ENCODE measurements around the gene R3HDM2.

Gene R3HDM2

DNA sequence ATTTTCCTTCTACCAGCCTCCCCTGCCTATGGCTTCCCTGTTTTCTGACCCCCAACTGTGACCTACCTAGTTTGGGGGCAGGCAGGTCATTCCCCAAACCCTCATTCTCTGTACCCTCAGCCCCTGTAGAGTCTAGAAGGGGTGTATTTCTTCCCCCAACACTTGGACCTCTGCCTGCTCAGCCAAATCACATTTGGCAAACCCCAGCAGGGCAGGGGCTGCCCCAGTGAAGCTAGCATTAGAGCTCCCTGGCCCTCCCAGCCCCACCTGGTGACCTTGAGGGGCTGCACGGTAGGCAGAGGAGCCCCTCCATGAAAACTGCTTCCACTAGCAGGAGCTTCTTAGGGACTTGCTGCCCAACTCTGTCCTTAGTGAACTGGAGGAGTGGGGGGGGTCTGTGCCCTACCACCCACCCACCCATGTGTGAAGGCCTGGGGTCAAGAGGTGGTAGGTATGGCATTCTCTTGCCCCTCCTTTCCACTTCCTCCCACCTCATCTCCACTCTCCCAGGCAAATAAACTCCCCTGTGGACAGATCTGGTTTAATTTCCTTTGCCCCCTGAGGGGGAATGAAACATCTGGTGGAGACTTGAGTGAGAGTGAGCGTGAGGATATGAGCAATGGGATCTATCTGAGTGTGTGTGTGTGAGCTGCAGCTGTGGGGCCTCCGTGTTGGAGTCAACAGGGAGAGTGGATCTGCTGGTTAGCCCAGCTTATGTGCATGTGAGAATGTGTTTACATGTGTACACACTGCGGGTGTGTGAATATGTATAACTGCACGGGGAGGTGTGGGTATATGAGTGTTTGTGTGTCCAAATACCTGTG is 212.6 kb downstream of the R3HDM2 start:
- H3K4me3 ChIP-seq (ENCODE audit: low read depth, low read length) = no peak overlapping the region
- DNase-seq (ENCODE audit: low read depth) = no peak
- TF ChIP-seq MYC (IDR thresholded peaks at IDR 0.05; ENCODE audit: low read depth, low read length) = no peak
- TF ChIP-seq POLR2A (IDR thresholded peaks at IDR 0.05; ENCODE audit: extremely low read depth, insufficient read length) = no peak
- TF ChIP-seq, protein P1, sequence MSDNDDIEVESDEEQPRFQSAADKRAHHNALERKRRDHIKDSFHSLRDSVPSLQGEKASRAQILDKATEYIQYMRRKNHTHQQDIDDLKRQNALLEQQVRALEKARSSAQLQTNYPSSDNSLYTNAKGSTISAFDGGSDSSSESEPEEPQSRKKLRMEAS (IDR thresholded peaks at IDR 0.05; ENCODE audit: low read depth, low read length) = no peak
- TF ChIP-seq, protein P2, sequence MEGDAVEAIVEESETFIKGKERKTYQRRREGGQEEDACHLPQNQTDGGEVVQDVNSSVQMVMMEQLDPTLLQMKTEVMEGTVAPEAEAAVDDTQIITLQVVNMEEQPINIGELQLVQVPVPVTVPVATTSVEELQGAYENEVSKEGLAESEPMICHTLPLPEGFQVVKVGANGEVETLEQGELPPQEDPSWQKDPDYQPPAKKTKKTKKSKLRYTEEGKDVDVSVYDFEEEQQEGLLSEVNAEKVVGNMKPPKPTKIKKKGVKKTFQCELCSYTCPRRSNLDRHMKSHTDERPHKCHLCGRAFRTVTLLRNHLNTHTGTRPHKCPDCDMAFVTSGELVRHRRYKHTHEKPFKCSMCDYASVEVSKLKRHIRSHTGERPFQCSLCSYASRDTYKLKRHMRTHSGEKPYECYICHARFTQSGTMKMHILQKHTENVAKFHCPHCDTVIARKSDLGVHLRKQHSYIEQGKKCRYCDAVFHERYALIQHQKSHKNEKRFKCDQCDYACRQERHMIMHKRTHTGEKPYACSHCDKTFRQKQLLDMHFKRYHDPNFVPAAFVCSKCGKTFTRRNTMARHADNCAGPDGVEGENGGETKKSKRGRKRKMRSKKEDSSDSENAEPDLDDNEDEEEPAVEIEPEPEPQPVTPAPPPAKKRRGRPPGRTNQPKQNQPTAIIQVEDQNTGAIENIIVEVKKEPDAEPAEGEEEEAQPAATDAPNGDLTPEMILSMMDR (IDR thresholded peaks at IDR 0.05; ENCODE audit: low read depth, low read length) = no peak

DNA sequence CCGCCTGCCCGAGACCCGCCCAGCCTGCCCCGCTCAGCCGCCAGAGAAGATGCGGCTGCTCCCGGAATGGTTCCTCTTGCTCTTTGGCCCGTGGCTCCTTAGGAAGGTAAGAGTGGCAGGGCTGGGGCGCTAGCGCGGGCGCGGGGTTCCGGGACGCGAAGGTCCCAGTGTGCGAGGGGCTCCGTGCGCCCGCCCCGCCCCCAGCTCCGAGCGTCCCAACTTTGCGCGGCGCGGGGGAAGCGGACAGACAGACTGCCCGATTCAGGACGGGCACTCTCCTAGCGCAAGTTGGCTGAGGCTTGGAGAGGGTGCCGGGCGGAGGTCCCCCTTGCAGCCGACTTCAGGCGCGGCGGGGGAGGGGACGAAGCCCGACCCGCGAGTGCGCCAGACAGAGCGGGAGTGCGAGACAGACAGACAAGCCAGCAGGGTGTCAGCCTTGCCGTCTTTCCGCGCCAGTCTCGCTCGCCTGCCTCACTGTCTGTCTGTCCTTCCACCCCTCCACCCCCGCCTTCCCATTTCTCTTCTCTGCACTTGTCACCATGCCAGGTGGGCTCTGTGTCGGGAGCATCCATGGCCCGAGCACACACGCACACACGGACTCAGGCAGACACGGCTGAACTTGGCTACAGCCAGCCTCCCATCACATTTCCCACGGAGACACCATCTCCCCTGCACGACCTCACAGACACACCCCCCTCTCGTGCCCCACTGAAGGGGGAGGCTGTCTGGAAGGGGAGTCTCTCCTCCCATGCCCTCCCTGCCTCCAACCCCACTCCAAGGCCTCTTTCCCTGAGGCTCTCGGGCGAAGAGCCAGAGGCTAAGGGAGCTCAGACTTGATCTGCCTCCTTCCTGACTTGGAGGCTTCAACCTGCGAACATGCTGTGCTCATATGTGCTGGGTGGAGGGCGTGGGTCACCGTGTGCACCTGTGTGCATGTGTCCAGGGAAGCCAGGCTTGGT is 213.6 kb downstream of the R3HDM2 start:
- TF ChIP-seq POLR2A (IDR thresholded peaks at IDR 0.05; ENCODE audit: extremely low read depth, insufficient read length) = no peak
- TF ChIP-seq, protein P2 (IDR thresholded peaks at IDR 0.05; ENCODE audit: low read depth, low read length) = no peak
- TF ChIP-seq MYC (IDR thresholded peaks at IDR 0.05; ENCODE audit: low read depth, low read length) = no peak
- TF ChIP-seq, protein P1 (IDR thresholded peaks at IDR 0.05; ENCODE audit: low read depth, low read length) = no peak
- no peak overlapping the region for H3K4me3 ChIP-seq (ENCODE audit: low read depth, low read length)
- DNase-seq (ENCODE audit: low read depth) = peak; percentile 49

DNA sequence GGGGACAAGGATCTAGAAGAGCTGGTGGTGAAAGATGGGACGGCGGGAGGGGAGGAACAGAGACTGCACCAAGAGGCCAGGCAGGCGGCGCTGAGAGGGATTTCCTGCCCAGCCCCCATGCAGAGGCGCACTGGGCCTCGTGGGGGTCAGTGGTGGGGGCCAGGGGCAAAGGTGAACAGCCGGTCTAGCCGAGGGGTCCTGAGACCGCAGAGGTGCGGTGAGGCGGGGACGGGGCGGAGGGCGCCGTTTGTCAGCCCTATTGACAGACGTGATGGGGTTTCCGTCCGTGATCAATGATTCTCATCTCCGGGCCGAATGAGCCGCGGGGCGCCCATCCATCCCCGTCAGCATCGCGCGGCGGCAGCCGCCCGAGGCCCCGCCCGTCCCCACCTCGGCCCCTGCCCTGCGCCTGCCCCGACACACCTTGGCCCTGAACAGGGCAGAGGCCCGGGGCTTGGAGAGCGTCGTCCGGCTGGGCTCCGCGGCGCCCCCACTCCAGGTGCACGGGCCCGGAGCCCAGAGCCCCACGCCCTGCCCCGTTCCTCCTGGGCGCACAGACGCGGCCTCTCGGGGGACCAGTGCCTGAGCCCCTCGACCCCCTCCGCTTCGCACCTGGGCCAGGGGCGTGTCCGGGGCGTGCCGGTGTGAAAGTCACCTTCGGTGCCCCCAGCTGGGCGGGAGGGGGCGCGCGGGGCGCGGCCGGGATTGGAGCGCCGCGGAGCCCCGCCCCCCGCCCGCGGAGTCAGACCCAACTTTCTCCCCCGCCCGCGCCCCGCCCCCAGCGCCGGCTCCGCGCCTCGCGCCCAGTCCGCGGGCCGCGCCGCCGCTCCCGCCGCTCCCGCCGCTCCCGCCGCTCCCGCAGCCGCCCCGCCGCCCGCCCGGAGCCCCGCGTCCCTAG is 214.6 kb downstream of the R3HDM2 start, which contains the start of gene NXPH4:
Gene NXPH4, plus strand, starts transcription at position 781 of the 898 bp plus-strand sequence. CDS start 176 bp downstream, outside the sequence.
- no peak for TF ChIP-seq MYC (IDR thresholded peaks at IDR 0.05; ENCODE audit: low read depth, low read length)
- no peak within 1 kb of the TSS for H3K4me3 ChIP-seq (ENCODE audit: low read depth, low read length)
- DNase-seq (ENCODE audit: low read depth) = no peak

DNA sequence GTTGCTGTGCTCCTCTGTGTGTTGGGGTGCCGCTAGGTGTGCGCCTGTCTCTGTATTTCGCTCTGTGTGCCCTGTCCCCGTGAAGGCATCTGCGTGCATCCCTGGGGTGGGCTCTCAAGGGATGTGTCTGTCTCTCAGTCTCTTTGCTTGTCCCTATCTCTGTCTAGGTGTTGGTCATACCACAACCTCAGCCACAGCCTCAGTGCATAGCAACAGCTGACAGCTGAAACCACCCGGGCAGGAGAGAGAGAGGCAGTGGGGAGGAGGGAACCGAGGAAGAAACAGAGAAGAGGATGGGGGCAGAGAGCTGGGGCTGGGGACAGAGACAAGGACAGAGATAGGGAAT is 215.2 kb downstream of the R3HDM2 start:
- DNase-seq (ENCODE audit: low read depth) = peak; percentile 35
- TF ChIP-seq, protein P1 (IDR thresholded peaks at IDR 0.05; ENCODE audit: low read depth, low read length) = no peak
- no peak for TF ChIP-seq POLR2A (IDR thresholded peaks at IDR 0.05; ENCODE audit: extremely low read depth, insufficient read length)
- TF ChIP-seq, protein P2 (IDR thresholded peaks at IDR 0.05; ENCODE audit: low read depth, low read length) = no peak
- TF ChIP-seq MYC (IDR thresholded peaks at IDR 0.05; ENCODE audit: low read depth, low read length) = no peak
- H3K4me3 ChIP-seq (ENCODE audit: low read depth, low read length) = no peak overlapping the region

DNA sequence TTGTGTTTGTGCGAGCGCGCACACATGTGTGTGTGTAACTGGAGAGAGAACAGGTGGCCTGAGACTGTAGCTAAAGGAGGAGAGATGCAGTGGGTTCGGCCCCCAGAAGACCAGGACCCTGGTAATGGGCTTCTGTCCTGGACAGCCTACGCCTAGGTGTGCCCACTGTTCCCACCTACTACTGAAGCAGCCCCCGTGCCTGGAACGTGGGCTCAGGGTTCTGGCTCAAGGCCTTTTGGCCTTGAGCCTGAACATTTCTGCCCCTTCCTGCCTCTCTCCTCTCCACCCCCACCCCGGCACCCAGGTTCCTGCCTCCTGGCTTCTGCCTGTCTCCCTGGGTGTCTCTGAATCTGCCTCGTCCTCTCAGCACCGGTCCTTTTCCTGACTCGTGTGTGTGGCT is 215.8 kb downstream of the R3HDM2 start:
- DNase-seq (ENCODE audit: low read depth) = no peak
- TF ChIP-seq MYC (IDR thresholded peaks at IDR 0.05; ENCODE audit: low read depth, low read length) = no peak
- TF ChIP-seq, protein P2 (IDR thresholded peaks at IDR 0.05; ENCODE audit: low read depth, low read length) = no peak
- TF ChIP-seq, protein P1 (IDR thresholded peaks at IDR 0.05; ENCODE audit: low read depth, low read length) = no peak
- no peak for TF ChIP-seq POLR2A (IDR thresholded peaks at IDR 0.05; ENCODE audit: extremely low read depth, insufficient read length)
- no peak overlapping the region for H3K4me3 ChIP-seq (ENCODE audit: low read depth, low read length)
